ENCODE measurements around the gene MYL5.
A peak's percentile ranks its signal among the peaks of the same experiment; 100 is the strongest.

Gene MYL5

DNA sequence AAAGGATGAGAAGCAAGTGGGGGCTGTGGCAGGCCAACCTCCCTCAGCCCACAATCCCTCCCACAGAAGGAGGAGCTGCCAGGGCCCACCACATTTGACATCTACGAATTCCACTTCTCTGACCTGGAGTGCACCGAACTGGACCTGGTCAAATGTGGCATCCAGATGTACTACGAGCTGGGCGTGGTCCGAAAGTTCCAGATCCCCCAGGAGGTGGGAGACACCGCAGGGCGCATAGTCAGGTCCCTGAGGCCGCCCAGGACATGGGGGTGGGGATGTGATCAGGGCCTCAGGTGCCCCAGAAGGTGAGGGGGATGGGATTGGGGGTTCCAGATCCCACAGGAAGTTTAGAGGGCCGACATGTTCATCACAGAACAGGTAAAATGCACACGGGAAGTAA is 13.9 kb upstream of the MYL5 start:
- Histone ChIP-seq H3K4me1 (ENCODE audit: insufficient read depth, low read length) (peaks cover 33% of the 10 kb centered on the region), H3K27ac (ENCODE audit: low read length) (no peak overlapping the region), H3K4me2 (ENCODE audit: insufficient read depth, low read length) (no peak overlapping the region), H3K27me3 (ENCODE audit: insufficient read depth, low read length, poor library complexity) (no peaks in the 10 kb centered on the region), H3K36me3 (ENCODE audit: insufficient read depth, low read length) (peaks cover 27% of the 10 kb centered on the region), H3K4me3 (ENCODE audit: low read depth in 1 of 2, low read length in 2 of 2) (no peak overlapping the region), H3K79me2 (ENCODE audit: insufficient read depth, low read length) (peaks cover 30% of the 10 kb centered on the region), H4K20me1 (ENCODE audit: insufficient read depth, low read length) (peaks cover 9% of the 10 kb centered on the region), H3K9ac (ENCODE audit: low read depth, low read length) (no peak overlapping the region), H3K9me3 (ENCODE audit: insufficient read depth, low read length, severe bottlenecking) (no peaks in the 10 kb centered on the region), H2AFZ (ENCODE audit: low read depth, low read length) (no peak overlapping the region)
- DNase-seq, result no peak
- ATAC-seq (ENCODE audit: insufficient read depth, low read depth), result no peak
- TF ChIP-seq CTCF (IDR thresholded peaks at IDR 0.05; ENCODE audit: borderline replicate concordance, extremely low read depth, low read length, poor library complexity, severe bottlenecking) (no peak), EZH2 (IDR thresholded peaks at IDR 0.05; ENCODE audit: borderline replicate concordance, low read depth, low read length, severe bottlenecking) (no peak)

DNA sequence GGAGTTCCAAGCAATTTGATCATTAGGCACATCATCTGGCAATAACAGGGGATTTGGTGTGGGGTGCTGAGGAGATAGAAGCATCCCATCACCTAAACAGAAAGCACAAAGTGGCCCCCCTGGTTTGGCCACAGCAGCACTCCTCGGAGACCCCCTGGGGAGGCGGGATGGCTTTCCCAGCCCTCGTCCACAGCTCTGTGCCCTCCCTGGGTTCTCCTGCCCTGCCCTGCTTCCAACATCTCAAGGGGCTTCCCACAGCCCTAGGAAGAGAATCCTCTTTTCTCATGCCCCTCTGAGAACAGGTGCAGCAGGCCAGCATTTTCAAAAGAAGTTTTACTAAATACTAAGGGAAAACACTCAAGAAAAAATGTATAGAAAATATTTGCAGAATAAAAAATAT is 13.1 kb upstream of the MYL5 start:
- Histone ChIP-seq H2AFZ (ENCODE audit: low read depth, low read length) (no peak overlapping the region), H3K9me3 (ENCODE audit: insufficient read depth, low read length, severe bottlenecking) (no peaks in the 10 kb centered on the region), H3K79me2 (ENCODE audit: insufficient read depth, low read length) (peaks cover 32% of the 10 kb centered on the region), H3K4me2 (ENCODE audit: insufficient read depth, low read length) (no peak overlapping the region), H3K4me3 (ENCODE audit: low read depth in 1 of 2, low read length in 2 of 2) (no peak overlapping the region), H3K36me3 (ENCODE audit: insufficient read depth, low read length) (peaks cover 27% of the 10 kb centered on the region), H3K4me1 (ENCODE audit: insufficient read depth, low read length) (peaks cover 36% of the 10 kb centered on the region), H3K9ac (ENCODE audit: low read depth, low read length) (no peak overlapping the region), H4K20me1 (ENCODE audit: insufficient read depth, low read length) (peaks cover 9% of the 10 kb centered on the region), H3K27me3 (ENCODE audit: insufficient read depth, low read length, poor library complexity) (no peaks in the 10 kb centered on the region), H3K27ac (ENCODE audit: low read length) (no peak overlapping the region)
- no peak for ATAC-seq (ENCODE audit: insufficient read depth, low read depth)
- TF ChIP-seq CTCF (IDR thresholded peaks at IDR 0.05; ENCODE audit: borderline replicate concordance, extremely low read depth, low read length, poor library complexity, severe bottlenecking) (no peak), EZH2 (IDR thresholded peaks at IDR 0.05; ENCODE audit: borderline replicate concordance, low read depth, low read length, severe bottlenecking) (no peak)
- no peak for DNase-seq

- no peak for TF ChIP-seq CTCF (IDR thresholded peaks at IDR 0.05; ENCODE audit: borderline replicate concordance, extremely low read depth, low read length, poor library complexity, severe bottlenecking)
- TF ChIP-seq EZH2 (IDR thresholded peaks at IDR 0.05; ENCODE audit: borderline replicate concordance, low read depth, low read length, severe bottlenecking), result no peak
- peaks cover 32% of the 10 kb centered on the region for H3K79me2 ChIP-seq (ENCODE audit: insufficient read depth, low read length)
- peaks cover 36% of the 10 kb centered on the region for H3K4me1 ChIP-seq (ENCODE audit: insufficient read depth, low read length)
Measured at GRCh38 chr4:661881-662761, 12.2 kb upstream of the MYL5 start.

More at GRCh38 chr4:661881-662761, 12.2 kb upstream of the MYL5 start:
- H2AFZ ChIP-seq (ENCODE audit: low read depth, low read length), result no peak overlapping the region
- H3K27me3 ChIP-seq (ENCODE audit: insufficient read depth, low read length, poor library complexity), result no peaks in the 10 kb centered on the region
- H3K4me2 ChIP-seq (ENCODE audit: insufficient read depth, low read length), result peak overlapping the region; percentile 98
- H3K36me3 ChIP-seq (ENCODE audit: insufficient read depth, low read length), result peaks cover 27% of the 10 kb centered on the region
- no peak for ATAC-seq (ENCODE audit: insufficient read depth, low read depth)
- DNase-seq, result no peak
- H3K27ac ChIP-seq (ENCODE audit: low read length), result no peak overlapping the region
- no peak overlapping the region for H3K9ac ChIP-seq (ENCODE audit: low read depth, low read length)
- H4K20me1 ChIP-seq (ENCODE audit: insufficient read depth, low read length), result peaks cover 9% of the 10 kb centered on the region
- peak overlapping the region in 1 of 2 experiments; percentile 85; a peak in 2 of 4 replicates for H3K4me3 ChIP-seq (ENCODE audit: low read depth in 1 of 2, low read length in 2 of 2)
- H3K9me3 ChIP-seq (ENCODE audit: insufficient read depth, low read length, severe bottlenecking), result no peaks in the 10 kb centered on the region
